Tibial nerve (tissue), 4 donors: ENCODE data around the gene MKI67. TPM values are rescaled to one million over a fixed set of nuclear protein-coding genes. Genes with fewer than 3 reads are reported as not detected.

Source experiments
- DNase-seq, 2 donors: peaks; one replicate each; pipeline ENCODE4 v3.0.0-alpha.2; 2019; ENCODE audit warnings: low spot score in 2 of 2
- H3K27ac ChIP-seq, 4 donors: fragments of 200-600 bp; sonication (generic) in 3 of 4; one replicate each; pipeline ENCODE4 v1.5.1; 2017 to 2019; ENCODE audit warnings: mild to moderate bottlenecking in 1 of 4
- H3K27me3 ChIP-seq, 2 donors: fragments of 200-600 bp; sonication (generic) in 1 of 2; one replicate each; pipeline versions ENCODE4 v1.5.1 to v1.6.0; 2017 to 2019
- H3K36me3 ChIP-seq, 3 donors: fragments of 200-600 bp; sonication (generic); one replicate each; pipeline ENCODE4 v1.5.1; 2018 to 2019
- H3K4me1 ChIP-seq, 4 donors: fragments of 200-600 bp; sonication (generic) in 3 of 4; one replicate each; pipeline ENCODE4 v1.5.1; 2017 to 2019
- H3K4me3 ChIP-seq, 4 donors: fragments of 200-600 bp; sonication (generic) in 3 of 4; one replicate each; pipeline ENCODE4 v1.5.1; 2017 to 2019; ENCODE audit warnings: mild to moderate bottlenecking in 1 of 4, moderate library complexity in 1 of 4
- H3K9me3 ChIP-seq, 4 donors: fragments of 200-600 bp; sonication (generic) in 3 of 4; one replicate each; pipeline ENCODE4 v1.5.1; 2017 to 2019
- CTCF ChIP-seq, 5 experiments: fragments of 200-600 bp in 3 of 5; fragments of 450-650 bp in 2 of 5; sonication (generic) in 3 of 5; IDR thresholded peaks; one replicate each; pipeline ENCODE4 v1.5.1; 2016 to 2019; ENCODE audit warnings: antibody characterized with exemption in 5 of 5, mild to moderate bottlenecking in 3 of 5, moderate library complexity in 2 of 5
- EP300 ChIP-seq, 2 donors: sonication (generic); formaldehyde crosslinking; IDR thresholded peaks; one replicate each; pipeline ENCODE4 v1.6.1; 2017; ENCODE audit warnings: antibody characterized with exemption in 2 of 2, mild to moderate bottlenecking in 1 of 2
- POLR2A ChIP-seq, 2 donors: fragments of 450-650 bp; IDR thresholded peaks; one replicate each; pipeline ENCODE4 v1.6.1; 2017; ENCODE audit warnings: antibody characterized with exemption in 2 of 2, mild to moderate bottlenecking in 2 of 2, moderate library complexity in 2 of 2
- WGBS, 2 donors: methylation state at CpG; one replicate each; pipeline ENCODE4 v1.1.5; 2018; 5-methylcytosine and 5-hydroxymethylcytosine counted together
- total RNA-seq, 4 donors: library from RNA; depleted of rRNA; stranded (reverse); fragments of >200 nt; gene quantifications; one replicate each; pipeline ENCODE4 v1.1.0, GENCODE V29; 2016

The MKI67 gene
- total RNA-seq, 4 donors from 2014 or later: under 0.01 to 6.9 (median 3.4) TPM

- Histone ChIP-seq H3K27ac (peak overlapping the region in 2 of 4 donors; percentile 60 to 76), H3K36me3 (peaks cover 0 to 46% (median 0%) of the 10 kb centered on the region in 3 donors), H3K27me3 (no peaks in the 10 kb centered on the region), H3K4me3 (no peak overlapping the region), H3K4me1 (peaks cover 0 to 25% (median 10%) of the 10 kb centered on the region in 4 donors), H3K9me3 (no peaks in the 10 kb centered on the region)
- no peak for DNase-seq
- 61 to 68% methylated on average over 1 of the region's 1 CpG for WGBS, 2 donors
- TF ChIP-seq CTCF (IDR thresholded peaks at IDR 0.05) (no peak), EP300 (IDR thresholded peaks at IDR 0.05) (no peak), POLR2A (IDR thresholded peaks at IDR 0.05) (no peak)
Measured at GRCh38 chr10:128050121-128050516, 76.1 kb downstream of the MKI67 start.

GRCh38 chr10:128049226-128050120, 76.8 kb downstream of the MKI67 start:
- Histone ChIP-seq H3K4me1 (peaks cover 0 to 25% (median 10%) of the 10 kb centered on the region in 4 donors), H3K27ac (peak overlapping the region in 3 of 4 donors; percentile 54 to 76 (median 74)), H3K9me3 (no peaks in the 10 kb centered on the region), H3K36me3 (peaks cover 0 to 40% (median 0%) of the 10 kb centered on the region in 3 donors), H3K27me3 (no peaks in the 10 kb centered on the region), H3K4me3 (peak overlapping the region in 2 of 4 donors; percentile 20 to 39)
- WGBS, 2 donors: 86 to 90% methylated on average over 23 of the region's 23 CpGs
- DNase-seq: no peak
- no peak for TF ChIP-seq EP300 (IDR thresholded peaks at IDR 0.05)

GRCh38 chr10:128048819-128049210, 77.4 kb downstream of the MKI67 start:
- 83 to 87% methylated on average over 6 of the region's 6 CpGs for WGBS, 2 donors
- no peak for DNase-seq
- peaks cover 0 to 33% (median 0%) of the 10 kb centered on the region in 3 donors for H3K36me3 ChIP-seq
- peak overlapping the region in 3 of 4 donors; percentile 20 to 39 (median 20) for H3K4me3 ChIP-seq
- no peaks in the 10 kb centered on the region for H3K27me3 ChIP-seq
- no peaks in the 10 kb centered on the region for H3K9me3 ChIP-seq
- peaks cover 0 to 25% (median 10%) of the 10 kb centered on the region in 4 donors for H3K4me1 ChIP-seq
- no peak for TF ChIP-seq CTCF (IDR thresholded peaks at IDR 0.05)
- no peak for TF ChIP-seq POLR2A (IDR thresholded peaks at IDR 0.05)
- no peak for TF ChIP-seq EP300 (IDR thresholded peaks at IDR 0.05)
- H3K27ac ChIP-seq: peak overlapping the region in 3 of 4 donors; percentile 54 to 86 (median 76)

GRCh38 chr10:128047991-128048818, 78.0 kb downstream of the MKI67 start:
- Histone ChIP-seq H3K27me3 (no peaks in the 10 kb centered on the region), H3K27ac (peak overlapping the region in 3 of 4 donors; percentile 54 to 86 (median 76)), H3K4me3 (peak overlapping the region; percentile 12 to 39 (median 26)), H3K4me1 (peaks cover 0 to 25% (median 10%) of the 10 kb centered on the region in 4 donors), H3K36me3 (peaks cover 0 to 28% (median 0%) of the 10 kb centered on the region in 3 donors), H3K9me3 (no peaks in the 10 kb centered on the region)
- DNase-seq: no peak
- TF ChIP-seq EP300 (IDR thresholded peaks at IDR 0.05): peak in 1 of 2 donors; percentile 43
- TF ChIP-seq POLR2A (IDR thresholded peaks at IDR 0.05): no peak
- WGBS, 2 donors: 45 to 46% methylated on average over 21 of the region's 21 CpGs

- H3K4me3 ChIP-seq: peak overlapping the region; percentile 12 to 39 (median 26)
- peaks cover 0 to 22% (median 0%) of the 10 kb centered on the region in 3 donors for H3K36me3 ChIP-seq
- peak in 1 of 2 donors; percentile 67 for TF ChIP-seq EP300 (IDR thresholded peaks at IDR 0.05)
- TF ChIP-seq POLR2A (IDR thresholded peaks at IDR 0.05): peak; percentile 31 to 61
- TF ChIP-seq CTCF (IDR thresholded peaks at IDR 0.05): no peak
- peaks cover 0 to 25% (median 10%) of the 10 kb centered on the region in 4 donors for H3K4me1 ChIP-seq
- H3K9me3 ChIP-seq: no peaks in the 10 kb centered on the region
- DNase-seq: peak; percentile 43 to 49
- H3K27me3 ChIP-seq: no peaks in the 10 kb centered on the region
- peak overlapping the region in 3 of 4 donors; percentile 54 to 86 (median 76) for H3K27ac ChIP-seq
- WGBS, 2 donors: 48 to 52% methylated on average over 13 to 17 of the region's 17 CpGs
Measured at GRCh38 chr10:128047351-128047750, 78.9 kb downstream of the MKI67 start.
